Measurements from ENCODE around the gene SDC3.

SDC3 gene

DNA sequence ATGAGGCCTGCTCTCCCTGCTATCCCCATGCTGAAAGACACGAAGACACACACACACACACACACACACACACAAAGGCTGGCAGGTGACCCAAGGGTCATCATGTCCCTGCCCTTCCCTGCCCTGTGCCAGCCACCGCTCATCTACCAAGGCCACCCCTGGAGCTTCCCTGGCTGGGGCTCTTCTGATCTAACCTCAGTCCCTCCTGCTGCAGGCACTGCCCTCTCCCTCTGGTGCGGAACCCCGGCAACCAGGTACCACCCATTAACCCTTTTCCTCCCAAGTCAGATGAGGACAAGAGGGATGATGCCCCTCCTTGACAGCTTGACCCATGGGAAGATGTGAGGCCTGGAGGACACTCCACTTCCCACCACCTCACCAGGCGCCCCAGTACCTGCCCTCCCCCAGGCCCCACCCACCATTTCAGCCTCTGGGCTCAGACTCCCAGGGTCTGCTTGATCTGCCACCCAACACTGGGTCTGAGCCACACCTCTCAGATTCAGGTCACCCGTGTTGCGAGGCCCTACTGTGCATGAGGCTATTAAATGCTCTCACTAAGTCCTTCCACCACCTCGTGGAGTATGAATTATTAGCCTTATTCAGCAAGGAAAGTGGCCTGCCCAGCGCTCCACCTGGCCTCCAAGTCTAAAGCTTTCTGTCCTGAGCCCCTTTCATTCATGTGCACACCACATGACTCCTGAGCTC is 2.5 kb downstream of the SDC3 start:
- TF ChIP-seq, protein P1, sequence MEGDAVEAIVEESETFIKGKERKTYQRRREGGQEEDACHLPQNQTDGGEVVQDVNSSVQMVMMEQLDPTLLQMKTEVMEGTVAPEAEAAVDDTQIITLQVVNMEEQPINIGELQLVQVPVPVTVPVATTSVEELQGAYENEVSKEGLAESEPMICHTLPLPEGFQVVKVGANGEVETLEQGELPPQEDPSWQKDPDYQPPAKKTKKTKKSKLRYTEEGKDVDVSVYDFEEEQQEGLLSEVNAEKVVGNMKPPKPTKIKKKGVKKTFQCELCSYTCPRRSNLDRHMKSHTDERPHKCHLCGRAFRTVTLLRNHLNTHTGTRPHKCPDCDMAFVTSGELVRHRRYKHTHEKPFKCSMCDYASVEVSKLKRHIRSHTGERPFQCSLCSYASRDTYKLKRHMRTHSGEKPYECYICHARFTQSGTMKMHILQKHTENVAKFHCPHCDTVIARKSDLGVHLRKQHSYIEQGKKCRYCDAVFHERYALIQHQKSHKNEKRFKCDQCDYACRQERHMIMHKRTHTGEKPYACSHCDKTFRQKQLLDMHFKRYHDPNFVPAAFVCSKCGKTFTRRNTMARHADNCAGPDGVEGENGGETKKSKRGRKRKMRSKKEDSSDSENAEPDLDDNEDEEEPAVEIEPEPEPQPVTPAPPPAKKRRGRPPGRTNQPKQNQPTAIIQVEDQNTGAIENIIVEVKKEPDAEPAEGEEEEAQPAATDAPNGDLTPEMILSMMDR (IDR thresholded peaks at IDR 0.05; ENCODE audit: control insufficient read depth, insufficient read depth, low read depth, low read length, missing control alignments) = no peak

DNA sequence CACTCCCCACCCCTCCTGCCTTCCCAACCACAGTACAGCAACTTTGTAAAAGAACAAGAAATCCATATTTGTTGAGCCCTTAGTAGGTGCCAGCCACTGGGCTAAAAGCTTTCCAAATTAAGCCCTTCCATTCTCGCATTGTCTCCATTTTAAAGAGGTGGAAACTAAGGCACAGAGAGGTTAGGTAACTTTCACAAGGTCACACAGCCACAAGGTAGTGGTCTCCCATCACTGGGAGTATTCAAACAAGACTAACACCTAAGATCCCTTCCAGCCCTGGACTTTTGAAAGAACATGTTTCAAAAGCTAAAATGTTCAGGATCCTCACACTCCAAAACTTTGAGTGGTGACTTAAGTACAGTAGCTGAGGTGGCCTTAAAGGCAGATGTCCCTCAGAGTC is 3.2 kb downstream of the SDC3 start:
- no peak for DNase-seq (ENCODE audit: low read depth)
- TF ChIP-seq, protein P1 (IDR thresholded peaks at IDR 0.05; ENCODE audit: control insufficient read depth, insufficient read depth, low read depth, low read length, missing control alignments) = no peak
- no peak overlapping the region for H3K4me3 ChIP-seq (ENCODE audit: control insufficient read depth, low read depth, low read length)

More for the DNA sequence above, 2.5 kb downstream of the SDC3 start:
- DNase-seq (ENCODE audit: low read depth) = no peak
- H3K4me3 ChIP-seq (ENCODE audit: control insufficient read depth, low read depth, low read length) = no peak overlapping the region

DNA sequence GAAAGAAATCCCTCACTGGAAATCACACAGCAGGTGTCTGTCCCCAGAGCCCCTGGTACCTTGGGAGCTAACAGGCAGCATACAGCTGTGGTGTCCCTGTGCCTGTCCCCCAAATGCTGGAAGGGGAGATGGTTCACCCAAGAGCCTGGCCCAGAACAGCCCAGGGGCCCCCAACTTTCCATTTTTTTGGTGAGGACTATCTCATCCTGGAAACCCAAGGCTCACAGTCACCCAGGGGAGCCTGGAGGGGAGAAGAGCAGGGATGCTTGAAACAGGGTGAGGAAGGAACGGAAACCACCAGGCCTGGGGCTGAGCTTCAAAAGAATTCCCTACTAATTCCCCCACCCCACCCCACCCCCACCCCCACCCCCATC is 3.6 kb downstream of the SDC3 start:
- no peak overlapping the region for H3K4me3 ChIP-seq (ENCODE audit: control insufficient read depth, low read depth, low read length)
- TF ChIP-seq, protein P1 (IDR thresholded peaks at IDR 0.05; ENCODE audit: control insufficient read depth, insufficient read depth, low read depth, low read length, missing control alignments) = no peak
- no peak for DNase-seq (ENCODE audit: low read depth)

DNA sequence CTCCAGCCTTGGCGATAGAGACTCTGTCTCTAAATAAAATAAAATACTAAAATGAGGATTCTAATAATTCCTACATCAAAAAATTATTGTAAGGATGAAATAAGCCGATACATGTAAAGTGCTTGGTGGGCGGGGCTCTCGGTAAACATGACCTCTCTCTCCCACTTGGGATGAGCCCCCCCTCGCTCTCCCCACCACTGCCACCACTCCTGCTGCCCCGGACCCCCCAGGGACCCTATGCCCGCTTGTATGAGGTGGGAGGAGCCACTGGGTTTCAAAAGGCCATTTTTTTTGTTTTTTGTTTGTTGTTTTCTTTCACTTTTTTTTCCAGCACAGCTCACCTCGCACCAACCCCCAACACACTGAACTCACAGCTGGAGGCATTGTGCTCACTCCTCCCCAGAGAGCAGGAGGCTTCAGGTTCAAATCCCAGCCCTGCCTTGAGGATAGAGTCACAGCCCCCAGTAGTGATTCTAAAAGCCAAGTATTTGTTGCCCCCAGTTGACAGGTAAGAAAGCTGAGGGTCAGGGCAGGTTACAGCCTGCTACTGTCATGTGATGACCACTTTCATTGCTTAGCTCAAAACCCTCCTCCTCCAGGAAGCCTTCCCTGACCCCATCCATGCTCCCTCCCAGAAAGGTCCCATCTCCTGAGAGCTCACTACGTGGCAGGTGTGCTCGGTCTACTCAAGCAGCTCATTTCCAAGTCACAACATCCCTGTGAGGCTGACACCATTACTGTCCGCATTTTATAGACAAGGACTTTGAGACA is 4.2 kb downstream of the SDC3 start:
- no peak overlapping the region for H3K4me3 ChIP-seq (ENCODE audit: control insufficient read depth, low read depth, low read length)
- no peak for DNase-seq (ENCODE audit: low read depth)
- TF ChIP-seq, protein P1 (IDR thresholded peaks at IDR 0.05; ENCODE audit: control insufficient read depth, insufficient read depth, low read depth, low read length, missing control alignments) = no peak

DNA sequence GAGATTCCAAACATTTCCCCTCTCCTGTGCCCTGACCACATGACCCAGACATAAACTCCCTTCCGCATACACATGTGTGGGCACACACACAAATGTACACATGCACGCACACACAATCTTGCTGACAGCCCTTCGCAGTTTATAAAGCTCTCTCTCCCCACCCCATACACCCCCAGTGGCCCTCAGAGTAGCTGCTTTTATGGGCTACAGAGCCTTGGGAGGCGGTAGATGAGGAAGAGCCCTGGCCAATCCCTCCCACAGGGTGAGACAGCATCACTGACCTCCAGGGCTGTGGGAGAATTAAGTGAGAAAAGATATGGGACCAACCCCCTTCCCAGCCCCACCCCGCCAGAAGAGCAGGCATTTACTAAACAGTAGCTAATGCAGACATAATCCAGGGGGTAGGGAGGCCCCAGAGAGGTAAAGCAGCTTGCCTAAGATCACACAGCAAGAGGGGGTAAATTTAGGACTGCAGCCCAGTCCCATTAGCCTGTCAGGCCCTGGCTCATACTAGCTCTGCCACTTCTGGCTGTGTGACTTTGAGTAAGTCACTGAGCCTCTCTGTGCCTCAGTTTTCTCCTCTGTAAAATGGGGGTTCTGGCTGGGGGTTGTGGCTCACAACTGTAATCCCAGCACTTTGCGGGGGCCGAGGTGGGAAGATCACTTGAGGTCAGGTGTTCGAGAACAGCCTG is 5.1 kb downstream of the SDC3 start:
- DNase-seq (ENCODE audit: low read depth) = no peak
- TF ChIP-seq, protein P1 (IDR thresholded peaks at IDR 0.05; ENCODE audit: control insufficient read depth, insufficient read depth, low read depth, low read length, missing control alignments) = no peak
- H3K4me3 ChIP-seq (ENCODE audit: control insufficient read depth, low read depth, low read length) = no peak overlapping the region

DNA sequence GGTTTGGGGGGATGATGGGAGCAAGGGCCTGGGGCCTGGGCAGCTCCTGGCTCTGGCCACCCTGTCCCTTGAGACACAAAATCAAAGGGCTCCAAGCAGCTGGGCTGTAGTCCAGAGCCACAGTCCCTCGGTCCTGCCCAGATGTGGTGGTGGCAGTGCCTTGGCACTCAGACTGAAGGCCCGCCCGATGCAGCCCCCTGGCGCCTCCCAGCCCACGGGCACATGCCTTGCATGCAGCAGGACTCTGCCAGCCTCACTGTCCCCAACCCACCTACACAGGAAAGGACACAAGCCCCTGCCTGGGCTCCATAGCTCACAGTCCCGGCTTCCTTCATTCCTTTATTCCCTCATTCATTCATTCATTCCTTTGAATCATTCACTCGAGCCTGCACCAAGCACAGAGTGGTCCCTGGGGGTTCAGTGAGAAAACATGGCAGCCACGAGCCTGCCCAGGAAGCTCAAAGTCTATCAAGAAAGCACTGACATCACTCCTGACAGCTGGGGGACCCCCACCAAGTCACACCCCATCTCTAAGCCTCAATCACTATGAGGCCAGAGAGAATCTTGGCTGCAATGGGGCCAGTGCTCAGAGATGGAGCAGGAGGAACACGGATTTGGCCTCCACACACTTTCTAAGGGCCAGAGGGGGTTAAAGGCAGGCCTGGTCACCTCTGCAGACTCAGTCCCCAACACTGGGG is 5.8 kb downstream of the SDC3 start:
- H3K4me3 ChIP-seq (ENCODE audit: control insufficient read depth, low read depth, low read length) = no peak overlapping the region
- no peak for DNase-seq (ENCODE audit: low read depth)
- TF ChIP-seq, protein P1 (IDR thresholded peaks at IDR 0.05; ENCODE audit: control insufficient read depth, insufficient read depth, low read depth, low read length, missing control alignments) = no peak

Measured in AG09309 (cell line).